ENCODE measurements around the gene WDR37.
"Not testable (repeated sequence)": the region's sequence is repeated elsewhere in the genome, so short reads cannot be mapped to it uniquely, and the experiment has no call there.

WDR37 gene

GRCh38 chr10:1037098-1037497 lies 19.1 kb upstream of the WDR37 start:
- no peak for TF ChIP-seq SPI1 (IDR thresholded peaks at IDR 0.05; ENCODE audit: low read depth, low read length)
- TF ChIP-seq PAX5 (IDR thresholded peaks at IDR 0.05; ENCODE audit: insufficient read depth, low read length, severe bottlenecking) = no peak
- no peak for TF ChIP-seq POU2F2 (IDR thresholded peaks at IDR 0.05; ENCODE audit: low read depth, low read length)
- TF ChIP-seq POLR2AphosphoS5 (IDR thresholded peaks at IDR 0.05; ENCODE audit: low read depth, low read length) = no peak
- no peak for TF ChIP-seq TAF1 (IDR thresholded peaks at IDR 0.05; ENCODE audit: low read depth, low read length)
- TF ChIP-seq POLR2A (IDR thresholded peaks at IDR 0.05; ENCODE audit: low read depth, low read length) = no peak
- FAIRE-seq (no peak), DNase-seq (ENCODE audit: insufficient read length, low spot score) (no peak)

GRCh38 chr10:1038769-1039168 lies 17.4 kb upstream of the WDR37 start:
- DNase-seq (ENCODE audit: insufficient read length, low spot score); FAIRE-seq: not testable (repeated sequence)
- 0 out of 2 replicates have a peak, but pooled peaks have one; percentile 51 for TF ChIP-seq POLR2A (IDR thresholded peaks at IDR 0.05; ENCODE audit: low read depth, low read length)

DNA sequence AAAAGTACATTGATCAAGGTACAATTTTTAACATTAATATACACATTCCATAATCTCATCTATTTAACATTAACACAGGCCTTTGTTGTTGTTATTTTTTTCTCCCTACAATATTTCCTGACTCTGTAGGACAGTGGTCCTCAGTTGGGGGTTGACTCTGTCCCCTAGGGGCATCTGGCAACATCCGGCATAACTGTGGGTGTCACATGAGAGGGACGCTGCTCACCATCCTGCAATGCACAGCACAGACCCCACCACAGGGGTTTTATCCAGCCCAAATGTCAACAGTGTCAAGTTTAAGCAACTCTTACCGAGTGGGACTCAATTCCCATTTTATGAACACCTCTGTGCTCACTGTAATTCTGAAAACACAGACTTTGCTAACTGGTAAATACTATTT lies 16.1 kb upstream of the WDR37 start:
- TF ChIP-seq POLR2AphosphoS5 (IDR thresholded peaks at IDR 0.05; ENCODE audit: low read depth, low read length) (no peak), TAF1 (IDR thresholded peaks at IDR 0.05; ENCODE audit: low read depth, low read length) (no peak), POLR2A (IDR thresholded peaks at IDR 0.05; ENCODE audit: low read depth, low read length) (no peak), POU2F2 (IDR thresholded peaks at IDR 0.05; ENCODE audit: low read depth, low read length) (no peak), PAX5 (IDR thresholded peaks at IDR 0.05; ENCODE audit: insufficient read depth, low read length, severe bottlenecking) (no peak), SPI1 (IDR thresholded peaks at IDR 0.05; ENCODE audit: low read depth, low read length) (no peak)
- DNase-seq (ENCODE audit: insufficient read length, low spot score) (no peak), FAIRE-seq (no peak)

DNA sequence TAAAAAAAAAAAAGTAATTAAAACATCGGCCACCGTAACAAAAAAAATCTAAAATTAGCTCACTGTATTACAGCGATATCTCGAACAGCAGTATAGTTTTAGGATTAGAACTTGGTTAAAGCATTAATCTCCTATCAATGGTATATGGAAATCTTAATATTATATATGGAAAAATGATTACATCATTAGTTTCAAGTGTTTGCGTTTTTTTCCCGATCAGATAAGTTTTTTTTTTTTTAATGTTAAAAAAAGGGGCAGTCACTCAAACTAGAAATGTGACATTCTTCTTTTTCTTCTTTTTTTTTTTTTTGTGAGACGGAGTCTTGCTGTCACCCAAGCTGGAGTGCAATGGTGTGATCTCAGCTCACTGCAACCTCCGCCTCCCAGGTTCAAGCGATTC lies 14.7 kb upstream of the WDR37 start:
- TF ChIP-seq POLR2AphosphoS5 (IDR thresholded peaks at IDR 0.05; ENCODE audit: low read depth, low read length) (no peak), TAF1 (IDR thresholded peaks at IDR 0.05; ENCODE audit: low read depth, low read length) (no peak), POU2F2 (IDR thresholded peaks at IDR 0.05; ENCODE audit: low read depth, low read length) (no peak), POLR2A (IDR thresholded peaks at IDR 0.05; ENCODE audit: low read depth, low read length) (no peak), PAX5 (IDR thresholded peaks at IDR 0.05; ENCODE audit: insufficient read depth, low read length, severe bottlenecking) (no peak), SPI1 (IDR thresholded peaks at IDR 0.05; ENCODE audit: low read depth, low read length) (no peak)
- DNase-seq (ENCODE audit: insufficient read length, low spot score) = no peak
- no peak for FAIRE-seq

DNA sequence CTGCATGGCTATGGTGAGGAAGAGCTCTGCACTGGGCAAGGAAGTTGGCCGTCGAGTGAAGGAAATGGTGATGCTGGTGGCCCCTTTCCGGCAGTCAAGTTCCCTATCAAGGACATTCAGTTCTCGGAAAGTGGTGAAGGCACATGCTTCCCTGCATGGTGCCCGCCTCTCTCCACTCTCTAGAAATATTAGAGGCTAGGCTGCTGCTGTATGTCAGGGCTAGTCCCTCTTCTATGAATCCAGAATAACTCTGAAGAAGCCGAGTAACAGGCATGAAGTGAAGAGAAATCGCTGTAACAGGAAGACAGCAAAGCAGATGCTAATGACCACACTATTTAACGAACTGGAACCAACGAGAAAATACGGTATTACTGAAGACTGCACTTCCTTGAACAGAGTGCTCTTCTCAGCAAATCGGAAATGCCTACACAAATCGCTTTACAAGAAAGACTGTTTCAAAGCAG lies 12.6 kb upstream of the WDR37 start:
- FAIRE-seq (peak; percentile 82), DNase-seq (ENCODE audit: insufficient read length, low spot score) (no peak)
- TF ChIP-seq POLR2A (IDR thresholded peaks at IDR 0.05; ENCODE audit: low read depth, low read length) (peak; percentile 62), SPI1 (IDR thresholded peaks at IDR 0.05; ENCODE audit: low read depth, low read length) (peak; percentile 65), POLR2AphosphoS5 (IDR thresholded peaks at IDR 0.05; ENCODE audit: low read depth, low read length) (no peak), PAX5 (IDR thresholded peaks at IDR 0.05; ENCODE audit: insufficient read depth, low read length, severe bottlenecking) (peak; percentile 28), TAF1 (IDR thresholded peaks at IDR 0.05; ENCODE audit: low read depth, low read length) (no peak)

DNA sequence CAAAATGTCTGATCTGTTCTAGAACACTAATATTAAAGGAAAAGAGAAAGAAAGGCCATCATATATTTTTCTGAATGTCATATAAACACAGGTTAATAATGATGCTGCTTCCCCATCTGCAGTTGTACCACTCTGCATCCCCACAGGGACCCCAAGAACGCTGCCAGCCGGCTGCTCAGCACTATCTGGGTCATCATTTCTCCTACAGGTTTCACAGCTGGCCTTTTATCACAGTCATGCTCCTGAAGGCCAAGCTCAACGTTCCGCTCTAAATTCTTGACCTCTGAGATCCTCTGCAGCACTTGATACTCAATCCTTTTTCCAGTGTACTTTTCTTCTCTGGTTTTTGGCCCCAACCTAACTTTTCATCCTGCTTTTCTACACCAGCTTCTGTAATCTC lies 12.0 kb upstream of the WDR37 start:
- DNase-seq (ENCODE audit: insufficient read length, low spot score) (no peak), FAIRE-seq (no peak)
- TF ChIP-seq SPI1 (IDR thresholded peaks at IDR 0.05; ENCODE audit: low read depth, low read length) (no peak), PAX5 (IDR thresholded peaks at IDR 0.05; ENCODE audit: insufficient read depth, low read length, severe bottlenecking) (no peak), POLR2AphosphoS5 (IDR thresholded peaks at IDR 0.05; ENCODE audit: low read depth, low read length) (no peak), POLR2A (IDR thresholded peaks at IDR 0.05; ENCODE audit: low read depth, low read length) (no peak), TAF1 (IDR thresholded peaks at IDR 0.05; ENCODE audit: low read depth, low read length) (no peak)

DNA sequence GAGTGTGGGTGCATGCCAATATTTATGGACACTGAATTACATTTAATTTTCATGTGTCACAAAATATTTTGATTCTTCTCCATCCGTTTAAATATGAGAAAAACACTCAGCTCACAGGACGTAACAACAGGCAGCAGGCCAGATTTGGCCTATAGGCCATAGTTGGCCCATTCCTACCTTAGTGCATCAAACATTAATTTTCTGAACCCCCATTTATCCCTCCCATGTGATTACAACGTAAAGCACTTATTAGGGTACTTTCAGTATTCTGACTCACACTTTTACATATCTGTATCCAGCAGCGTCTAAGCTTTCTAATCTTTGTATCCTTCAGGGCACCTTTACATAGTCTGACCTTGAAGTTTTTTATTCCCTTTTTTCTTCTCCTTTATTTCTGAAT lies 11.2 kb upstream of the WDR37 start:
- no peak for FAIRE-seq
- TF ChIP-seq POU2F2 (IDR thresholded peaks at IDR 0.05; ENCODE audit: low read depth, low read length) (no peak), SPI1 (IDR thresholded peaks at IDR 0.05; ENCODE audit: low read depth, low read length) (no peak)

GRCh38 chr10:1045415-1045814 lies 10.8 kb upstream of the WDR37 start:
- TF ChIP-seq POLR2A (IDR thresholded peaks at IDR 0.05; ENCODE audit: low read depth, low read length) (no peak), SPI1 (IDR thresholded peaks at IDR 0.05; ENCODE audit: low read depth, low read length) (no peak), TAF1 (IDR thresholded peaks at IDR 0.05; ENCODE audit: low read depth, low read length) (no peak), POLR2AphosphoS5 (IDR thresholded peaks at IDR 0.05; ENCODE audit: low read depth, low read length) (no peak), POU2F2 (IDR thresholded peaks at IDR 0.05; ENCODE audit: low read depth, low read length) (no peak), PAX5 (IDR thresholded peaks at IDR 0.05; ENCODE audit: insufficient read depth, low read length, severe bottlenecking) (no peak)
- FAIRE-seq = no peak

More for the DNA sequence above, 11.2 kb upstream of the WDR37 start:
- DNase-seq (ENCODE audit: insufficient read length, low spot score) = no peak

GRCh38 chr10:1047937-1048336 lies 8.2 kb upstream of the WDR37 start:
- TF ChIP-seq POU2F2 (IDR thresholded peaks at IDR 0.05; ENCODE audit: low read depth, low read length) (no peak), POLR2A (IDR thresholded peaks at IDR 0.05; ENCODE audit: low read depth, low read length) (no peak), PAX5 (IDR thresholded peaks at IDR 0.05; ENCODE audit: insufficient read depth, low read length, severe bottlenecking) (no peak), SPI1 (IDR thresholded peaks at IDR 0.05; ENCODE audit: low read depth, low read length) (no peak), POLR2AphosphoS5 (IDR thresholded peaks at IDR 0.05; ENCODE audit: low read depth, low read length) (no peak), TAF1 (IDR thresholded peaks at IDR 0.05; ENCODE audit: low read depth, low read length) (no peak)
- FAIRE-seq (no peak), DNase-seq (ENCODE audit: insufficient read length, low spot score) (no peak)

More at GRCh38 chr10:1045415-1045814, 10.8 kb upstream of the WDR37 start:
- DNase-seq (ENCODE audit: insufficient read length, low spot score) = no peak

- TF ChIP-seq TAF1 (IDR thresholded peaks at IDR 0.05; ENCODE audit: low read depth, low read length) (no peak), PAX5 (IDR thresholded peaks at IDR 0.05; ENCODE audit: insufficient read depth, low read length, severe bottlenecking) (no peak), POLR2AphosphoS5 (IDR thresholded peaks at IDR 0.05; ENCODE audit: low read depth, low read length) (no peak), SPI1 (IDR thresholded peaks at IDR 0.05; ENCODE audit: low read depth, low read length) (no peak), POLR2A (IDR thresholded peaks at IDR 0.05; ENCODE audit: low read depth, low read length) (no peak), POU2F2 (IDR thresholded peaks at IDR 0.05; ENCODE audit: low read depth, low read length) (no peak)
- DNase-seq (ENCODE audit: insufficient read length, low spot score) (no peak), FAIRE-seq (peak; percentile 28)
Observed at GRCh38 chr10:1048349-1048731, 7.8 kb upstream of the WDR37 start.
